SK-N-SH treated with all-trans-retinoic acid at 6 μM for 48 hours (cell line): Measurements from ENCODE around the gene DNAL4.

Source experiments
- ARNTL ChIP-seq: fragments of 450-650 bp; formaldehyde crosslinking; IDR thresholded peaks from 2 replicates; pipeline ENCODE4 v1.5.0; 2020; ENCODE audit warnings: low read depth, mild to moderate bottlenecking, moderate library complexity, borderline replicate concordance
- BACH2 ChIP-seq: fragments of 250-450 bp; sonication (Bioruptor Pico); IDR thresholded peaks from 2 replicates; pipeline ENCODE4 v1.9.0; 2021; ENCODE audit warnings: mild to moderate bottlenecking, borderline replicate concordance
- CREB5 ChIP-seq: fragments of 250-450 bp; sonication (Bioruptor Pico); IDR thresholded peaks from 2 replicates; pipeline ENCODE4 v1.5.1; 2020; ENCODE audit warnings: low read depth, mild to moderate bottlenecking, moderate library complexity
- CSRNP3 ChIP-seq: fragments of 250-450 bp; sonication (Bioruptor Pico); IDR thresholded peaks from 2 replicates; pipeline ENCODE4 v1.5.1; 2021; ENCODE audit warnings: mild to moderate bottlenecking, moderate library complexity
- ESRRG ChIP-seq: fragments of 250-450 bp; sonication (Bioruptor Pico); IDR thresholded peaks from 2 replicates; pipeline ENCODE4 v1.6.1; 2021; ENCODE audit warnings: mild to moderate bottlenecking
- PATZ1 ChIP-seq: fragments of 250-450 bp; sonication (Bioruptor Pico); IDR thresholded peaks from 2 replicates; pipeline ENCODE4 v1.8.0; 2020; ENCODE audit warnings: mild to moderate bottlenecking, moderate library complexity, borderline replicate concordance
- ZNF565 ChIP-seq: fragments of 450-650 bp; formaldehyde crosslinking; conservative IDR thresholded peaks from 2 replicates; pipeline ENCODE4 v1.5.0; 2020; ENCODE audit warnings: low read depth, mild to moderate bottlenecking, moderate library complexity
- ZNF70 ChIP-seq: fragments of 450-650 bp; formaldehyde crosslinking; IDR thresholded peaks from 2 replicates; pipeline ENCODE4 v1.5.0; 2020; ENCODE audit warnings: mild to moderate bottlenecking, moderate library complexity
- ZNF8 ChIP-seq: fragments of 450-650 bp; formaldehyde crosslinking; IDR thresholded peaks from 2 replicates; pipeline ENCODE4 v1.5.0; 2020; ENCODE audit warnings: mild to moderate bottlenecking, moderate library complexity

GRCh38 chr22:38772623-38772873 is 21.4 kb downstream of the DNAL4 start:
- TF ChIP-seq PATZ1 (CRISPR knock-in tag) (no peak), CSRNP3 (CRISPR knock-in tag) (no peak), ZNF70 (CRISPR knock-in tag) (no peak), ESRRG (CRISPR knock-in tag) (no peak), ZNF8 (no peak), BACH2 (no peak), ZNF565 (CRISPR knock-in tag) (no peak), ARNTL (CRISPR knock-in tag) (no peak), CREB5 (CRISPR knock-in tag) (no peak)
